Measurements from ENCODE around the gene RAB11FIP3. TPM values are rescaled to one million over a fixed set of nuclear protein-coding genes. Genes with fewer than 3 reads are reported as not detected.

The RAB11FIP3 gene
- total and polyA plus RNA-seq, 2 of the 13 experiments (the other 11 are each of a cell fraction or from before 2014, with no cell fraction given): 34.3 to 57.6 TPM

DNA sequence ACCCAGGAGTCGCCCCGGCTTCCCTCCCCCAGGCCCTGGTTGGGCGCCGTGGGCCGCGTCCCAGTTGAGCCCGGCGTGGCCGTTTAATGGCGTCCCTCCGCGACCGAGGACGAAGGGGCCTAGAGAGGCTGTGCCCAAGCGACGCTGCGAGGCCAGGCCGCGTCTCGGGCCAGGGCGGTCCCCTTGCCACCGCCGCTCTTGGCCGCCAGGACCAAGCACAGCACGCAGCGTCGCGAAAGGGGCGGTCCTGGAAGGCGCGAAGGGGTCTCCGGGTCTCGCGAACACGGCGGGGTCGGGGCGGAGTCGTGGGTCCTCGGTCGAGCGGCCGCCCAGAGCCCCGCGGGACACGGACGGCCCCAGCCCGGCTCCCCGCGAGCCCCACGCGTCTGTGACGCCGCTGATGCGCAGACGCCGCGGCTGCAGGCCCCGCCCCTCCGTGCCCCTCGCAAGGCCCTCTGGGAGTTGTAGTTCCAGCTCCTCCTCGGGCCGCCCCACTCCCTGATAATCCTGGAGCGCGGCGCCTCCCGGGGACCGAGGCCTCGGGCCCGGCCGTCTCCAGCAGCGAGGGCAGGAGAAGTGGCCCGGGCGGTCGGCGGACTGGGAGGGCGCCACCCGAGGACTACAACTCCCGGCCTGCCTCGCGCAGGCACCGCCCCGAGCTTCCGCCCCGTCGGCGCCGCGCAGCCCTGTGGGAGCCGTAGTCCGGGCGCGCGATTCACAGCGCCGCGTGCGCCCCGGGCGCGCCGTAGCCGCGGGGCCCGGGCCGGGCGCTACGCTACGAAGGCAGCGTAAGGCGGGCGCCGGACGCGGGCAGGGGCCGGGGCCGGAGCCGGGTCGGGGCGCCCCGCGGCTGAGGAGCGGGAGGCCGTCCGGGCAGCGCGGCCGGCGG, 101.8 kb downstream of the RAB11FIP3 start, which contains the start of gene CAPN15 (continued):
- TF ChIP-seq ZNF574 (CRISPR knock-in tag; IDR thresholded peaks at IDR 0.05) (peak; percentile 87), ZNF30 (CRISPR knock-in tag; IDR thresholded peaks at IDR 0.05) (0 out of 2 replicates have a peak, but pooled peaks have one; percentile 24), ZFAT (CRISPR knock-in tag; conservative IDR thresholded peaks at IDR 0.05) (no peak), SMAD3 (CRISPR knock-in tag; IDR thresholded peaks at IDR 0.05) (no peak), ZFP36 (IDR thresholded peaks at IDR 0.05; ENCODE audit: borderline replicate concordance, low read depth, low read length, partially characterized antibody) (no peak), GATAD1 (CRISPR knock-in tag; IDR thresholded peaks at IDR 0.05) (peak; percentile 58; the same call in 1 of the 2 replicates), ZNF124 (CRISPR knock-in tag; IDR thresholded peaks at IDR 0.05) (no peak), ZNF7 (CRISPR knock-in tag; IDR thresholded peaks at IDR 0.05) (no peak), ZBTB3 (CRISPR knock-in tag; IDR thresholded peaks at IDR 0.05; ENCODE audit: borderline replicate concordance, low read depth) (no peak), ZNF550 (CRISPR knock-in tag; IDR thresholded peaks at IDR 0.05; ENCODE audit: borderline replicate concordance) (no peak), PBX3 (CRISPR knock-in tag; IDR thresholded peaks at IDR 0.05; ENCODE audit: borderline replicate concordance) (no peak), ATF6 (CRISPR knock-in tag; conservative IDR thresholded peaks at IDR 0.05) (no peak), ASH2L (IDR thresholded peaks at IDR 0.05; ENCODE audit: insufficient read length, low read depth, low read length) (peak; percentile 37), TBP (CRISPR knock-in tag; IDR thresholded peaks at IDR 0.05) (no peak; the same call in none of the 2 replicates)
- TF ChIP-seq, protein P1, sequence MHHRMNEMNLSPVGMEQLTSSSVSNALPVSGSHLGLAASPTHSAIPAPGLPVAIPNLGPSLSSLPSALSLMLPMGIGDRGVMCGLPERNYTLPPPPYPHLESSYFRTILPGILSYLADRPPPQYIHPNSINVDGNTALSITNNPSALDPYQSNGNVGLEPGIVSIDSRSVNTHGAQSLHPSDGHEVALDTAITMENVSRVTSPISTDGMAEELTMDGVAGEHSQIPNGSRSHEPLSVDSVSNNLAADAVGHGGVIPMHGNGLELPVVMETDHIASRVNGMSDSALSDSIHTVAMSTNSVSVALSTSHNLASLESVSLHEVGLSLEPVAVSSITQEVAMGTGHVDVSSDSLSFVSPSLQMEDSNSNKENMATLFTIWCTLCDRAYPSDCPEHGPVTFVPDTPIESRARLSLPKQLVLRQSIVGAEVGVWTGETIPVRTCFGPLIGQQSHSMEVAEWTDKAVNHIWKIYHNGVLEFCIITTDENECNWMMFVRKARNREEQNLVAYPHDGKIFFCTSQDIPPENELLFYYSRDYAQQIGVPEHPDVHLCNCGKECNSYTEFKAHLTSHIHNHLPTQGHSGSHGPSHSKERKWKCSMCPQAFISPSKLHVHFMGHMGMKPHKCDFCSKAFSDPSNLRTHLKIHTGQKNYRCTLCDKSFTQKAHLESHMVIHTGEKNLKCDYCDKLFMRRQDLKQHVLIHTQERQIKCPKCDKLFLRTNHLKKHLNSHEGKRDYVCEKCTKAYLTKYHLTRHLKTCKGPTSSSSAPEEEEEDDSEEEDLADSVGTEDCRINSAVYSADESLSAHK (CRISPR knock-in tag; IDR thresholded peaks at IDR 0.05; ENCODE audit: borderline replicate concordance): no peak
- TF ChIP-seq, protein P2, sequence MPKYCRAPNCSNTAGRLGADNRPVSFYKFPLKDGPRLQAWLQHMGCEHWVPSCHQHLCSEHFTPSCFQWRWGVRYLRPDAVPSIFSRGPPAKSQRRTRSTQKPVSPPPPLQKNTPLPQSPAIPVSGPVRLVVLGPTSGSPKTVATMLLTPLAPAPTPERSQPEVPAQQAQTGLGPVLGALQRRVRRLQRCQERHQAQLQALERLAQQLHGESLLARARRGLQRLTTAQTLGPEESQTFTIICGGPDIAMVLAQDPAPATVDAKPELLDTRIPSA (CRISPR knock-in tag; IDR thresholded peaks at IDR 0.05; ENCODE audit: borderline replicate concordance): no peak
- TF ChIP-seq, protein P3, sequence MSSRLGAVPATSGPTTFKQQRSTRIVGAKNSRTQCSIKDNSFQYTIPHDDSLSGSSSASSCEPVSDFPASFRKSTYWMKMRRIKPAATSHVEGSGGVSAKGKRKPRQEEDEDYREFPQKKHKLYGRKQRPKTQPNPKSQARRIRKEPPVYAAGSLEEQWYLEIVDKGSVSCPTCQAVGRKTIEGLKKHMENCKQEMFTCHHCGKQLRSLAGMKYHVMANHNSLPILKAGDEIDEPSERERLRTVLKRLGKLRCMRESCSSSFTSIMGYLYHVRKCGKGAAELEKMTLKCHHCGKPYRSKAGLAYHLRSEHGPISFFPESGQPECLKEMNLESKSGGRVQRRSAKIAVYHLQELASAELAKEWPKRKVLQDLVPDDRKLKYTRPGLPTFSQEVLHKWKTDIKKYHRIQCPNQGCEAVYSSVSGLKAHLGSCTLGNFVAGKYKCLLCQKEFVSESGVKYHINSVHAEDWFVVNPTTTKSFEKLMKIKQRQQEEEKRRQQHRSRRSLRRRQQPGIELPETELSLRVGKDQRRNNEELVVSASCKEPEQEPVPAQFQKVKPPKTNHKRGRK (CRISPR knock-in tag; IDR thresholded peaks at IDR 0.05): no peak
